Islet precursor cell (in vitro differentiated cells): ENCODE measurements around the gene SAG.

ENCODE experiments used
- DNase-seq: peaks from one replicate; pipeline ENCODE4 v3.0.0-alpha.2; 2018

The SAG gene

GRCh38 chr2:233384015-233384414 lies 76.4 kb downstream of the SAG start:
- no peak for DNase-seq

- peak; percentile 64 for DNase-seq
Measured at GRCh38 chr2:233384811-233385488, 77.3 kb downstream of the SAG start.

GRCh38 chr2:233385489-233386044 lies 78.0 kb downstream of the SAG start:
- no peak for DNase-seq

- DNase-seq = no peak
Measured at GRCh38 chr2:233386382-233387041, 78.9 kb downstream of the SAG start.

GRCh38 chr2:233387225-233387624 lies 79.6 kb downstream of the SAG start:
- DNase-seq = no peak

- DNase-seq = no peak
Measured at GRCh38 chr2:233387667-233388528, 80.3 kb downstream of the SAG start.

- DNase-seq = no peak
Measured at GRCh38 chr2:233389601-233390125, 82.0 kb downstream of the SAG start.

GRCh38 chr2:233395687-233396086 lies 88.1 kb downstream of the SAG start:
- no peak for DNase-seq
